Thyroid gland (tissue), 4 donors: ENCODE data around the gene OR5K3.

ENCODE experiments used
- POLR2A ChIP-seq, 2 donors: fragments of 450-650 bp; IDR thresholded peaks; one replicate each; pipeline ENCODE4 v1.6.1; 2017; ENCODE audit warnings: antibody characterized with exemption in 2 of 2, mild to moderate bottlenecking in 2 of 2, moderate library complexity in 1 of 2
- TF ChIP-seq, protein P1 (sequence below), 6 experiments: fragments of 200-600 bp in 3 of 6; fragments of 450-650 bp in 3 of 6; sonication (generic) in 3 of 6; IDR thresholded peaks; one replicate each; pipeline ENCODE4 v1.5.1; 2016 to 2019; ENCODE audit warnings: antibody characterized with exemption in 6 of 6, mild to moderate bottlenecking in 2 of 6, inconsistent platforms in 1 of 6, moderate library complexity in 1 of 6

DNA sequence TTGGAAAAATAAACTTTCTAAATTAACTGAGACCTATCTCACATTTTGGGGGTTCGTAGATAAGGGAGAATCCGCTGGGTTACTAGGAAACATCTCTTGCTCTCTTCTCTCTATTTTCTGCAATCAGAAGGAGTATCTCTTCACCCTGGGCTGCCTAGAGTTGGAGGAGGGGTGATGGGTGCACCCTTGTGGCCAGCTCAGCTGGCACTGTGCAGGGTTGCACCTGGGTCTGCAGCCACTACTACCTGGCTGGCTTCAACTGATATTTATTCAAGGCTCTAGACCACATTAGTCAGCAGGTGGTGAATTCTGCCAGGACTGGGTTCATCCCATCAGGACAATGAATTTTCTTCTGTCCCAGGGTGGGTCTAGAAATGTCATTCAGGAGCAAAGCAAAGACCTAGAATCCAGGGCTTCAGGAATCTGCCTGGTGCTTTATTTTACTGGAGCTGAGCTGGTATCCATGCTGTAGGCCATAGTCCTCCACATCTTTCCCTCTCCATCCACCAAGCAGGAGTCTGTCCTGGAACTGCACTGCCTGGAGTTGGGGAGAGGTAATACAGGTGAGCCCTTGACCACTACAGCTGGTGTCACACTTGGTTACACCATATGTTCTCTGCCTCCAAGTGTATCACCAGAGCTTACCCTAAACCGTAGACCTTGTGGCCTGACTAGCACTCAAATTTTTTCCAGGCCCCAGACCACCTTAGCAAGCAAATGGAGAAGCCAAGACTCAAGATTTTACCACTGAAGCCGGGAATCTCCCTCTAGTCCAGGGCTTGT, 22.8 kb upstream of the OR5K3 start:
- TF ChIP-seq, protein P1, sequence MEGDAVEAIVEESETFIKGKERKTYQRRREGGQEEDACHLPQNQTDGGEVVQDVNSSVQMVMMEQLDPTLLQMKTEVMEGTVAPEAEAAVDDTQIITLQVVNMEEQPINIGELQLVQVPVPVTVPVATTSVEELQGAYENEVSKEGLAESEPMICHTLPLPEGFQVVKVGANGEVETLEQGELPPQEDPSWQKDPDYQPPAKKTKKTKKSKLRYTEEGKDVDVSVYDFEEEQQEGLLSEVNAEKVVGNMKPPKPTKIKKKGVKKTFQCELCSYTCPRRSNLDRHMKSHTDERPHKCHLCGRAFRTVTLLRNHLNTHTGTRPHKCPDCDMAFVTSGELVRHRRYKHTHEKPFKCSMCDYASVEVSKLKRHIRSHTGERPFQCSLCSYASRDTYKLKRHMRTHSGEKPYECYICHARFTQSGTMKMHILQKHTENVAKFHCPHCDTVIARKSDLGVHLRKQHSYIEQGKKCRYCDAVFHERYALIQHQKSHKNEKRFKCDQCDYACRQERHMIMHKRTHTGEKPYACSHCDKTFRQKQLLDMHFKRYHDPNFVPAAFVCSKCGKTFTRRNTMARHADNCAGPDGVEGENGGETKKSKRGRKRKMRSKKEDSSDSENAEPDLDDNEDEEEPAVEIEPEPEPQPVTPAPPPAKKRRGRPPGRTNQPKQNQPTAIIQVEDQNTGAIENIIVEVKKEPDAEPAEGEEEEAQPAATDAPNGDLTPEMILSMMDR (IDR thresholded peaks at IDR 0.05): no peak
- TF ChIP-seq POLR2A (IDR thresholded peaks at IDR 0.05): no peak
